Fibroblast of villous mesenchyme (primary cell): ENCODE data around the gene SRL. TPM values are rescaled to one million over a fixed set of nuclear protein-coding genes. Genes with fewer than 3 reads are reported as not detected.

Source experiments
- DNase-seq: peaks from one replicate; pipeline ENCODE4 v3.0.0-alpha.2; 2010; ENCODE audit warnings: low read depth
- H3K4me3 ChIP-seq: 2 replicates; pipeline ENCODE4 v1.5.1; 2011; ENCODE audit warnings: low read depth, mild to moderate bottlenecking, low read length
- total RNA-seq: library from RNA; depleted of rRNA; stranded (reverse); fragments of >200 nt; gene quantifications from 2 replicates; pipeline ENCODE4 v1.2.3, GENCODE V29; 2012
- TF ChIP-seq, protein P1 (sequence below): IDR thresholded peaks from 2 replicates; pipeline ENCODE4 v1.5.1; 2012; ENCODE audit warnings: low read depth, mild to moderate bottlenecking, low read length; ENCODE audit not compliant: insufficient read depth

SRL gene
- total RNA-seq, 1 donor, result 0.43 TPM

DNA sequence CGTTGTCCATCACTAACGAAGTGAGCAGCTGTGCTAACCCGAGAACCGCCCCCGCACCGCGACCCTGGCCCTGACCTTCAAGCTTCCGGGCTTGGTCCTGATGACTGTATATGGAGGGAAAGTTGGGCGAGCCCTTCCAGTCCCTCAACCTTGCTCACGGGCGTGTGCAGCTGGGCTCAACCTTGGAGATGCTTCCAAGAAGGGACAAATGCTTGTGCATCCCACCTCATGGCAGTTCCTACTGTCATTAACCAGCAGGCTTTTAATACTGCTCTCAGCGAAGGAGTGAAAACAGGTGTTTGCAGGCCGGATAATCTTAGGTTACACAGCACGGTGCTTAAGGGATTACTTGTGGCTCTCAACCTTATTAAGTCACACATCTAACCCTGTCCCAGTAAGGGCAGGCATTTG lies 33.5 kb downstream of the SRL start:
- TF ChIP-seq, protein P1, sequence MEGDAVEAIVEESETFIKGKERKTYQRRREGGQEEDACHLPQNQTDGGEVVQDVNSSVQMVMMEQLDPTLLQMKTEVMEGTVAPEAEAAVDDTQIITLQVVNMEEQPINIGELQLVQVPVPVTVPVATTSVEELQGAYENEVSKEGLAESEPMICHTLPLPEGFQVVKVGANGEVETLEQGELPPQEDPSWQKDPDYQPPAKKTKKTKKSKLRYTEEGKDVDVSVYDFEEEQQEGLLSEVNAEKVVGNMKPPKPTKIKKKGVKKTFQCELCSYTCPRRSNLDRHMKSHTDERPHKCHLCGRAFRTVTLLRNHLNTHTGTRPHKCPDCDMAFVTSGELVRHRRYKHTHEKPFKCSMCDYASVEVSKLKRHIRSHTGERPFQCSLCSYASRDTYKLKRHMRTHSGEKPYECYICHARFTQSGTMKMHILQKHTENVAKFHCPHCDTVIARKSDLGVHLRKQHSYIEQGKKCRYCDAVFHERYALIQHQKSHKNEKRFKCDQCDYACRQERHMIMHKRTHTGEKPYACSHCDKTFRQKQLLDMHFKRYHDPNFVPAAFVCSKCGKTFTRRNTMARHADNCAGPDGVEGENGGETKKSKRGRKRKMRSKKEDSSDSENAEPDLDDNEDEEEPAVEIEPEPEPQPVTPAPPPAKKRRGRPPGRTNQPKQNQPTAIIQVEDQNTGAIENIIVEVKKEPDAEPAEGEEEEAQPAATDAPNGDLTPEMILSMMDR, result no peak
- no peak for DNase-seq
- no peak overlapping the region for H3K4me3 ChIP-seq

DNA sequence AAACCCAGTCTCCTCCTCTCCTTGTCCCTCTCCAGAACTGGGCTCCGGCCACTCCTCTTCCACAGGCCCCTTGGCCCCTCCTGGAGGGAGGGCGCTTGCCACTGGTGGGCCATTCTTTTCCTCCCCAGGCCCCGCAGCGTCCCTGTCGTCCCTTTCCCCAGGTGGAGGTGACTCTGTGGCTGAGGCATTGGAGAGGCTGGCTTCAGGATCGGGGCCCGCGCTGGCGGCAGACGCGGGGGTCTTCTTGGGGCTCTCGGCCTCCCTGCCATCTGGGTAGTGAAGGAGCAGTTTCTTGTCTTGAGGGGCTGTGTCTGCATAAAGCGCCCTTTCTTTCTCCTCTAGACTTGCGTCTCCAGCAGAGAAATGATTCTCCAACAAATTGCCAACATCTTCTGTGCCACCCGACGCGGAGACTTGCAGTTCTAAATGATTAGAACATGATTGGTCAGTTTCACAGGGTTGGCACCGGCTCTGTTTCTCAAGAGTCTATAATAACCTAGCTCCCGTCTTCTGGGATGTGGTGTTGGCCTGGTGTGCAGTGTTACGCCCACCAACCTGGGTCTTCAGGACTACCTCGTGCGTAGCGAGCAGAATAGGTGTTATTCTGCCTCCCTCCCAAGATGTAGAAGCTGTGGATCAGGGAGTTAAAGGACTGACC lies 34.1 kb downstream of the SRL start:
- DNase-seq, result no peak
- no peak overlapping the region for H3K4me3 ChIP-seq
- TF ChIP-seq, protein P1, result no peak

DNA sequence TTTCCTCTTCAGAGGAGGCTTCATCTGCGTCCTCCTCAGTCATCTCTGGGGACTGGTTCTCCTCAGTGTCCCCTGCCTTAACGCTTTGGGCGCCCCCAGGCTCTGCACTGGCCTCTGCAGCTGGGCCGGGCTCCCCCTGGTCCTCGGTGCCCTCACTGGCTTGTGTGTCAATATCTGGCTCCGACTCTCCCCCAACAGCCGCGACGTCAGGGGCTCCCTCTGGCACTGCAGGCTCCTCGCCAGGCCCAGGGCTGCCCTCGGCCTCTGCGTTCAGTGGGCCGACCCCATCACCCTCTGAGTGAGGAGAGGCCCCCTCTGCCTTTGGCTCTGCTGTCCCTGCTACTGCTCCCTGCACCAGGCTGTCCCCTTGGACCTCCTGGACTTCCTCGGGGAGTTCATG lies 34.7 kb downstream of the SRL start:
- DNase-seq, result no peak
- H3K4me3 ChIP-seq, result no peak overlapping the region
- TF ChIP-seq, protein P1, result no peak

DNA sequence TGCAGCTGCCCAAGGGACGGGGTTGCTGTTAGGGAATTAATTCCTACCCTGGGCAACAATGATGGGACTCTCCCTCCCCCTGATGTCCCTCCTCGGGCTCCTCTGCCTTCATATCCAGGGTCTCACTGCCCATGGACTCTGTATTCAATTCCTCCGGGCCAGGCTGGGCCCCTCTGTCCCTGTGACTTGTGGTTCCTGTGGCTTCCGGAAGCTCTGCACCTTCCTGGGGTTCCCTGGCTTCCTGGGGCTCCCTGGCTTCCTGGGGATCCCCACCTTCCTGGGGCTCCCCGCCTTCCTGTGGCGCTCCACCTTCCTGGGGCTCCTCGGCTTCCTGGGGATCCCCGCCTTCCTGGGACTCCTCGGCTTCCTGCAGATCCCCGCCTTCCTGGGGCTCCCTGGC lies 35.2 kb downstream of the SRL start:
- TF ChIP-seq, protein P1, result no peak
- H3K4me3 ChIP-seq, result no peak overlapping the region
- no peak for DNase-seq

DNA sequence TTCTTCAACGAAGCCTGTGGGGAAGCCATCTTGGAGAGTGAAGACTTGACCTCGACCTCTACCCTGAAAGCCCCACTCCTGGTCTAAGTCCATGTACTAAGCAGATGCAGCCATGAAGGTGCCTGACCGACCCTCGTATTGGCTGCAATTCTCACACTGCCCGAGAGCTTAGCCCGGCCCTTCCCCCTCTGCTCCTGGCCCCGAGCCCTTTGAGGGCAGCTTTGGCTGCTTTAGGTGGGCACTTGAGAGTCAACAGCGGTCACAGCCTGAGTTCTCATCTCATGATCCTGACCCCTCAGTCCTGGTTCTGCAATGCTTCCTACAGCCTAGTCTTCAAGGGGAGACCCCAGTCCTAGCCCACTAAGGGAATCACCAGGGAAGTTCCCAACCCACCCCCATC lies 35.9 kb downstream of the SRL start:
- TF ChIP-seq, protein P1, result no peak
- H3K4me3 ChIP-seq, result no peak overlapping the region
- DNase-seq, result no peak

DNA sequence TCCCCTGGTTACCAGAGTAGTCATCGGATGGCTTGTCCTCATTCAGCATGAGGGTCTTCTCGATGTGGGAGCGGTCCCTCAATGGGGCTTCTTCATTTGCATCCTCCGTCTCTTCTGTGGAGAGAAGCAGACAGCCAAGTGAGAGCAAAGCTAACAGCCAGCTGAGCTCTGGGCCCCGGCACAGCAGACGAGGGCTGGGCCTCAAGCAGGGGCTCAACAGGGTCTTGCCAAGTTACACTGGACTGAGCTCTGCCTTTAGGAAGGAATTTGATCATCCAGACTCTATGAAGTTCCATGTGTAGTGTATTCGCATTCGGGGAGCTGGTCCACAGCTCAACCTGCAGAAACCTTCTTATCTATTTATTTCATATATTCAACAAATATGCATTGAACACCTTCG lies 37.4 kb downstream of the SRL start:
- TF ChIP-seq, protein P1, result no peak
- no peak overlapping the region for H3K4me3 ChIP-seq
- no peak for DNase-seq

DNA sequence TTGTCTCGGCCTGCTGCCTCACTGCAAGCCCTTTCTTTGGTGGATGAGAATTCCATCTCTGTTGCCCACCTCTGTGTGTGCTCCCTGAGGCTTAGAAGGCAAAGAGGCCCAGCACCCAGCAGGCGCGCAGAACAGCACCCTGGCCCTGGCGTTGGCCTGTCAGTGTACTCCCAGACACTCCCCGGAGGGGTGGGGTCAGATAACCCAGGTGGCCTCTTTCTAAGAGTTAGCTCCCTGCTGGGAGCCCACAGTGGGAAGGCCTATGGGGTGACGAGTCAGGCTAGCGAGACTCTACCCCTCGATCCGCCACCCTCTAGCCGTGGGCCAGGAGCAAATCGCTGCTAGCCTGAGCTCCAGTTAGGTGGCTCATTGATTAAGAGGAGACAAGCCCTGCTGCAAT lies 38.1 kb downstream of the SRL start:
- H3K4me3 ChIP-seq, result no peak overlapping the region
- TF ChIP-seq, protein P1, result no peak
- DNase-seq, result no peak
